Right lobe of liver (tissue), 6 donors: ENCODE results near the gene RPRD1B. TPM values are rescaled to one million over a fixed set of nuclear protein-coding genes. Genes with fewer than 3 reads are reported as not detected.

ENCODE experiments used
- ATAC-seq, 4 donors: fragments of 200-7000 bp; cut with Tn5 transposase; one replicate each; pipeline ENCODE4 v1.9.1; 2020; ENCODE audit warnings: mild to moderate bottlenecking in 4 of 4, moderate library complexity in 4 of 4
- DNase-seq, 3 donors: peaks; one replicate each; pipeline ENCODE4 v3.0.0-alpha.2; 2020
- H3K27ac ChIP-seq, 3 donors: fragments of 200-600 bp; one replicate each; pipeline ENCODE4 v1.8.0; 2022
- H3K27me3 ChIP-seq, 2 donors: fragments of 200-600 bp; one replicate each; pipeline ENCODE4 v1.8.0; 2022
- H3K36me3 ChIP-seq, 4 donors: fragments of 200-600 bp; sonication (generic) in 1 of 4; one replicate each; pipeline versions ENCODE4 v1.5.1 to v1.8.0; 2017 to 2022; ENCODE audit warnings: control low read depth in 1 of 4
- H3K4me1 ChIP-seq, 4 donors: fragments of 200-600 bp; sonication (generic) in 1 of 4; one replicate each; pipeline versions ENCODE4 v1.5.1 to v1.8.0; 2017 to 2022; ENCODE audit warnings: control low read depth in 1 of 4
- H3K4me3 ChIP-seq, 3 donors: fragments of 200-600 bp; one replicate each; pipeline ENCODE4 v1.8.0; 2022
- H3K9me3 ChIP-seq, 4 donors: fragments of 200-600 bp; sonication (generic) in 1 of 4; one replicate each; pipeline versions ENCODE4 v1.5.1 to v1.8.0; 2017 to 2022; ENCODE audit warnings: control low read depth in 1 of 4
- CTCF ChIP-seq, 4 donors: fragments of 200-600 bp in 3 of 4; fragments of 450-650 bp in 1 of 4; IDR thresholded peaks; one replicate each; pipeline versions ENCODE4 v1.5.1 to v1.8.0; 2016 to 2022; ENCODE audit warnings: antibody characterized with exemption in 4 of 4, mild to moderate bottlenecking in 2 of 4
- POLR2A ChIP-seq: fragments of 450-650 bp; IDR thresholded peaks from one replicate; pipeline ENCODE4 v1.6.1; 2017; ENCODE audit warnings: antibody characterized with exemption, mild to moderate bottlenecking
- WGBS: methylation state at CpG from one replicate; pipeline ENCODE4 v1.1.6; 2018; ENCODE audit warnings: low coverage, low lambda C conversion rate; ENCODE audit not compliant: insufficient coverage; ENCODE audit errors: missing lambda C conversion rate; 5-methylcytosine and 5-hydroxymethylcytosine counted together
- intact Hi-C, 2 donors: fragments of 100-400 bp; cut with DNase I; formaldehyde crosslinking; loops; one replicate each; pipeline versions ENCODE4 v1.11.2 to v1.14.1; 2022
- total RNA-seq, 6 experiments: library from RNA; depleted of rRNA in 2 of 6; stranded (reverse); fragments of >200 nt in 2 of 6; fragmentation: NEBNext Ultra II Directional in 3 of 6; extraction: Animal tissue kit (Norgen Biotek cat#: 25700) in 3 of 6; gene quantifications; one replicate each; pipeline versions ENCODE4 v1.1.0 to v1.2.4, GENCODE V29; 2016 to 2023
- donor health status: DM: no; HTN: yes; CAD: no.
- donor health status: DM: no; HTN: no; CAD: no.
- donor health status: DM: no; HTN: no; CAD: no.
- donor health status: DM: no; HTN: yes; CAD: no.
- donor health status: DM: no; HTN: yes; CAD: no.

Gene RPRD1B
- total RNA-seq, 6 experiments from 2014 or later = 25.0 to 153 (median 37.9) TPM

- ATAC-seq = no peak
- TF ChIP-seq POLR2A = no peak
- Histone ChIP-seq H3K27me3 (no peaks in the 10 kb centered on the region), H3K27ac (no peak overlapping the region), H3K9me3 (no peaks in the 10 kb centered on the region), H3K4me3 (no peak overlapping the region), H3K36me3 (no peaks in the 10 kb centered on the region), H3K4me1 (peaks cover 0 to 9% (median 3%) of the 10 kb centered on the region in 4 donors)
- intact Hi-C loops = no loop called here
- 78% methylated on average over 6 of the region's 6 CpGs for WGBS
- DNase-seq = no peak
Measured at GRCh38 chr20:38119446-38119845, 85.9 kb downstream of the RPRD1B start.

GRCh38 chr20:38120625-38120988, 87.1 kb downstream of the RPRD1B start:
- DNase-seq (no peak), ATAC-seq (no peak)
- intact Hi-C loops = no loop called here
- Histone ChIP-seq H3K4me1 (peaks cover 0 to 15% (median 4%) of the 10 kb centered on the region in 4 donors), H3K36me3 (no peaks in the 10 kb centered on the region), H3K4me3 (no peak overlapping the region), H3K27ac (no peak overlapping the region), H3K27me3 (no peaks in the 10 kb centered on the region), H3K9me3 (no peaks in the 10 kb centered on the region)
- TF ChIP-seq POLR2A (no peak), CTCF (IDR thresholded peaks at IDR 0.05) (no peak)
- WGBS = 92% methylated on average over 2 of the region's 4 CpGs

GRCh38 chr20:38121741-38122140, 88.2 kb downstream of the RPRD1B start:
- Histone ChIP-seq H3K4me1 (peaks cover 0 to 27% (median 9%) of the 10 kb centered on the region in 4 donors), H3K9me3 (no peaks in the 10 kb centered on the region), H3K4me3 (no peak overlapping the region), H3K27me3 (no peaks in the 10 kb centered on the region), H3K27ac (no peak overlapping the region), H3K36me3 (no peaks in the 10 kb centered on the region)
- no peak for ATAC-seq
- 100% methylated on average over 2 of the region's 4 CpGs for whole genome bisulfite sequencing
- no peak for DNase-seq
- no peak for TF ChIP-seq POLR2A
- no peak for TF ChIP-seq CTCF (IDR thresholded peaks at IDR 0.05)
- intact Hi-C loops = no loop called here

GRCh38 chr20:38123021-38123587, 89.6 kb downstream of the RPRD1B start:
- ATAC-seq = peak in 1 of 4 donors; percentile 23
- DNase-seq = peak in 1 of 3 donors; percentile 37
- H3K4me1 ChIP-seq = peaks cover 0 to 33% (median 10%) of the 10 kb centered on the region in 4 donors
- no peaks in the 10 kb centered on the region for H3K9me3 ChIP-seq
- no peak for TF ChIP-seq CTCF (IDR thresholded peaks at IDR 0.05)
- TF ChIP-seq POLR2A = no peak
- peak overlapping the region in 1 of 3 donors; percentile 22 for H3K27ac ChIP-seq
- intact Hi-C loops = no loop called here
- no peak overlapping the region for H3K4me3 ChIP-seq
- 47% methylated on average over 2 of the region's 4 CpGs for WGBS
- no peaks in the 10 kb centered on the region for H3K27me3 ChIP-seq
- no peaks in the 10 kb centered on the region for H3K36me3 ChIP-seq

GRCh38 chr20:38125157-38126056, 91.9 kb downstream of the RPRD1B start:
- H3K27me3 ChIP-seq = no peaks in the 10 kb centered on the region
- intact Hi-C loops = no loop called here
- peak overlapping the region in 2 of 3 donors; percentile 68 to 79 for H3K27ac ChIP-seq
- no peak overlapping the region for H3K4me3 ChIP-seq
- TF ChIP-seq CTCF (IDR thresholded peaks at IDR 0.05) (peak in 1 of 4 donors; percentile 13), POLR2A (no peak)
- 50% methylated on average over 17 of the region's 18 CpGs for WGBS
- H3K9me3 ChIP-seq = no peaks in the 10 kb centered on the region
- H3K4me1 ChIP-seq = peaks cover 0 to 33% (median 10%) of the 10 kb centered on the region in 4 donors
- peak; percentile 21 to 74 (median 56) for ATAC-seq
- H3K36me3 ChIP-seq = peaks cover 0 to 9% (median 4%) of the 10 kb centered on the region in 4 donors
- DNase-seq = peak; percentile 80 to 90 (median 89)
